ENCODE measurements around the gene TMEM192. TPM values are rescaled to one million over a fixed set of nuclear protein-coding genes. Genes with fewer than 3 reads are reported as not detected.
"Not testable (repeated sequence)": the region's sequence is repeated elsewhere in the genome, so short reads cannot be mapped to it uniquely, and the experiment has no call there.

TMEM192 gene
- total and polyA plus RNA-seq, 2 donors (not counting 1 experiment from before 2014, with no cell fraction given): 7.7 to 13.3 TPM

GRCh38 chr4:165031436-165032211, 81.0 kb downstream of the TMEM192 start, which contains the start of gene TRIM60:
Gene TRIM60, plus strand, starts transcription at chr4:165031999. Its CDS starts 8,074 bp downstream, at chr4:165040073.
- Mint-ChIP-seq H3K9me3 (ENCODE audit: insufficient read depth) (no peaks in the 10 kb centered on the region), H3K4me3 (no peak within 1 kb of the TSS), H3K27me3 (peaks cover 10% of the 10 kb centered on the region), H3K4me1 (no peaks in the 10 kb centered on the region), H3K27ac (no peak within 1 kb of the TSS)
- Histone ChIP-seq H4K20me1 (ENCODE audit: control insufficient read depth, insufficient read depth, low read length, poor library complexity, severe bottlenecking) (no peaks in the 10 kb centered on the region), H3K79me2 (ENCODE audit: control insufficient read depth, insufficient read depth, low read length) (no peaks in the 10 kb centered on the region), H3K9ac (ENCODE audit: low read length) (no peak within 1 kb of the TSS), H3K4me3 (ENCODE audit: control extremely low read depth in 1 of 5, extremely low read depth in 1 of 5, insufficient read depth in 1 of 5, low read depth in 2 of 5, low read length in 4 of 5) (no peak within 1 kb of the TSS), H3K4me1 (ENCODE audit: control insufficient read depth in 2 of 2, insufficient read depth in 2 of 2, low read length in 2 of 2) (no peaks in the 10 kb centered on the region), H3K4me2 (replicated peaks; ENCODE audit: low read depth, low read length, poor library complexity, severe bottlenecking) (no peak within 1 kb of the TSS), H3K27me3 (replicated peaks in 1 of 4; ENCODE audit: control extremely low read depth in 1 of 4, control insufficient read depth in 3 of 4, insufficient read depth in 4 of 4, low read length in 3 of 4) (no peaks in the 10 kb centered on the region), H2AFZ (ENCODE audit: insufficient read depth, low read depth, low read length, poor library complexity, severe bottlenecking) (no peak within 1 kb of the TSS), H3K36me3 (replicated peaks in 1 of 2; ENCODE audit: control extremely low read depth in 1 of 2, control insufficient read depth in 1 of 2, extremely low read depth in 1 of 2, insufficient read depth in 2 of 2, low read length in 1 of 2) (no peaks in the 10 kb centered on the region), H3K9me3 (ENCODE audit: control extremely low read depth in 1 of 3, control insufficient read depth in 2 of 3, insufficient read depth in 1 of 3, low read length in 2 of 3) (peaks cover 0 to 11% (median 0%) of the 10 kb centered on the region in 3 donors), H3K27ac (ENCODE audit: low read length in 2 of 2) (no peak within 1 kb of the TSS)
- no peak for ATAC-seq (ENCODE audit: low read depth)
- DNase-seq: no peak
- TF ChIP-seq EZH2 (IDR thresholded peaks at IDR 0.05; ENCODE audit: borderline replicate concordance, insufficient read depth, low read depth, low read length, poor library complexity, severe bottlenecking) (no peak), CTCF (IDR thresholded peaks at IDR 0.05) (no peak)
- ChIA-PET POLR2A (no interaction called here), CTCF (no interaction called here)
- intact Hi-C loops (cut with micrococcal nuclease): no loop called here
- 95% methylated on average over 27 of the region's 41 CpGs for WGBS (ENCODE audit: insufficient coverage)

GRCh38 chr4:165027762-165028402, 84.8 kb downstream of the TMEM192 start:
- Mint-ChIP-seq H3K4me1 (no peaks in the 10 kb centered on the region), H3K9me3 (ENCODE audit: insufficient read depth) (no peaks in the 10 kb centered on the region), H3K27ac (no peak overlapping the region), H3K4me3 (no peak overlapping the region), H3K27me3 (peaks cover 17% of the 10 kb centered on the region)
- ATAC-seq (ENCODE audit: low read depth) (no peak), DNase-seq (no peak)
- POLR2A ChIA-PET: no interaction called here
- H3K79me2 ChIP-seq (ENCODE audit: control insufficient read depth, insufficient read depth, low read length): no peaks in the 10 kb centered on the region
- no peaks in the 10 kb centered on the region for H3K4me1 ChIP-seq (ENCODE audit: control insufficient read depth in 2 of 2, insufficient read depth in 2 of 2, low read length in 2 of 2)
- H3K36me3 ChIP-seq (replicated peaks in 1 of 2; ENCODE audit: control extremely low read depth in 1 of 2, control insufficient read depth in 1 of 2, extremely low read depth in 1 of 2, insufficient read depth in 2 of 2, low read length in 1 of 2): no peaks in the 10 kb centered on the region
- H3K9me3 ChIP-seq (ENCODE audit: control extremely low read depth in 1 of 3, control insufficient read depth in 2 of 3, insufficient read depth in 1 of 3, low read length in 2 of 3): peaks cover 0 to 10% (median 0%) of the 10 kb centered on the region in 3 donors
- H3K4me2 ChIP-seq (replicated peaks; ENCODE audit: low read depth, low read length, poor library complexity, severe bottlenecking): no peak overlapping the region
- H2AFZ ChIP-seq (ENCODE audit: insufficient read depth, low read depth, low read length, poor library complexity, severe bottlenecking): no peak overlapping the region
- H3K9ac ChIP-seq (ENCODE audit: low read length): no peak overlapping the region
- CTCF ChIA-PET: no interaction called here
- intact Hi-C loops (cut with micrococcal nuclease): no loop called here
- H3K27ac ChIP-seq (ENCODE audit: low read length in 2 of 2): no peak overlapping the region
- 67% methylated on average over 1 of the region's 7 CpGs for WGBS (ENCODE audit: insufficient coverage)
- no peak overlapping the region for H3K4me3 ChIP-seq (ENCODE audit: control extremely low read depth in 1 of 5, extremely low read depth in 1 of 5, insufficient read depth in 1 of 5, low read depth in 2 of 5, low read length in 4 of 5)
- no peak for TF ChIP-seq CTCF (IDR thresholded peaks at IDR 0.05)
- no peak for TF ChIP-seq EZH2 (IDR thresholded peaks at IDR 0.05; ENCODE audit: borderline replicate concordance, insufficient read depth, low read depth, low read length, poor library complexity, severe bottlenecking)
- H3K27me3 ChIP-seq (replicated peaks in 1 of 4; ENCODE audit: control extremely low read depth in 1 of 4, control insufficient read depth in 3 of 4, insufficient read depth in 4 of 4, low read length in 3 of 4): no peaks in the 10 kb centered on the region
- no peaks in the 10 kb centered on the region for H4K20me1 ChIP-seq (ENCODE audit: control insufficient read depth, insufficient read depth, low read length, poor library complexity, severe bottlenecking)

- H3K27ac ChIP-seq (ENCODE audit: low read length in 2 of 2); H3K27ac Mint-ChIP-seq; H3K9me3 Mint-ChIP-seq (ENCODE audit: insufficient read depth); H2AFZ ChIP-seq (ENCODE audit: insufficient read depth, low read depth, low read length, poor library complexity, severe bottlenecking); H3K27me3 ChIP-seq (replicated peaks in 1 of 4; ENCODE audit: control extremely low read depth in 1 of 4, control insufficient read depth in 3 of 4, insufficient read depth in 4 of 4, low read length in 3 of 4); H3K79me2 ChIP-seq (ENCODE audit: control insufficient read depth, insufficient read depth, low read length); POLR2A ChIA-PET; H3K9me3 ChIP-seq (ENCODE audit: control extremely low read depth in 1 of 3, control insufficient read depth in 2 of 3, insufficient read depth in 1 of 3, low read length in 2 of 3); intact Hi-C loops (cut with micrococcal nuclease); CTCF ChIA-PET; H4K20me1 ChIP-seq (ENCODE audit: control insufficient read depth, insufficient read depth, low read length, poor library complexity, severe bottlenecking); H3K4me1 ChIP-seq (ENCODE audit: control insufficient read depth in 2 of 2, insufficient read depth in 2 of 2, low read length in 2 of 2); H3K9ac ChIP-seq (ENCODE audit: low read length); H3K4me3 Mint-ChIP-seq; H3K36me3 ChIP-seq (replicated peaks in 1 of 2; ENCODE audit: control extremely low read depth in 1 of 2, control insufficient read depth in 1 of 2, extremely low read depth in 1 of 2, insufficient read depth in 2 of 2, low read length in 1 of 2); H3K4me2 ChIP-seq (replicated peaks; ENCODE audit: low read depth, low read length, poor library complexity, severe bottlenecking); ATAC-seq (ENCODE audit: low read depth); H3K4me1 Mint-ChIP-seq; DNase-seq; H3K4me3 ChIP-seq (ENCODE audit: control extremely low read depth in 1 of 5, extremely low read depth in 1 of 5, insufficient read depth in 1 of 5, low read depth in 2 of 5, low read length in 4 of 5): not testable (repeated sequence)
- H3K27me3 Mint-ChIP-seq: peaks cover 17% of the 10 kb centered on the region
- 100% methylated on average over 1 of the region's 8 CpGs for WGBS (ENCODE audit: insufficient coverage)
These were observed 86.9 kb downstream of the TMEM192 start for GRCh38 chr4:165025782-165026181.
